Epithelial cell of umbilical artery (primary cell): ENCODE results near the gene MPZL2. TPM values are rescaled to one million over a fixed set of nuclear protein-coding genes. Genes with fewer than 3 reads are reported as not detected.

Experiments
- total RNA-seq: library from RNA; depleted of rRNA; stranded (reverse); fragments of >200 nt; gene quantifications from 2 replicates; pipeline ENCODE4 v1.2.3, GENCODE V29; 2014

Gene MPZL2
- 82.5 and 180 TPM in 2 replicates for total RNA-seq

GRCh38 chr11:118263695-118264568 lies at the start of gene MPZL2:
TSS of gene MPZL2 (minus strand) at chr11:118264297. CDS start at chr11:118264153, 144 bp downstream.

GRCh38 chr11:118304568-118305248 lies 40.6 kb upstream of the MPZL2 start, which contains the start of gene CD3E:
TSS of gene CD3E (plus strand) at chr11:118304730. CDS start at chr11:118304953, 223 bp downstream.

GRCh38 chr11:118251858-118252652 lies 12.0 kb downstream of the MPZL2 start, which contains the start of gene MPZL3:
TSS of gene MPZL3 (minus strand) at chr11:118252365. CDS start at chr11:118252294, 71 bp downstream.

GRCh38 chr11:118224511-118225188 lies 39.4 kb downstream of the MPZL2 start, which contains the start of gene JAML:
TSS of gene JAML (minus strand) at chr11:118225011. CDS start at chr11:118214866, 10,145 bp downstream.

Other genes with a start within 250 kb of the MPZL2 start
- not detected in 2 replicates for gene TMPRSS4, start 187.2 kb downstream of the MPZL2 start, total RNA-seq
- not detected in 2 replicates for gene SMIM35, start 177.3 kb downstream of the MPZL2 start, total RNA-seq
- gene SCN4B, start 111.5 kb downstream of the MPZL2 start, total RNA-seq, result under 0.01 and 0.15 TPM in 2 replicates
- gene SCN2B, start 87.7 kb downstream of the MPZL2 start, total RNA-seq, result not detected in 2 replicates
- gene JAML, start 39.3 kb downstream of the MPZL2 start, total RNA-seq, result 0.65 and 1.2 TPM in 2 replicates
- 14.6 and 20.1 TPM in 2 replicates for gene MPZL3, start 11.9 kb downstream of the MPZL2 start, total RNA-seq
- gene CD3E, start 40.4 kb upstream of the MPZL2 start, total RNA-seq, result not detected in 2 replicates
- gene CD3D, start 78.4 kb upstream of the MPZL2 start, total RNA-seq, result not detected in 2 replicates
- gene CD3G, start 80.0 kb upstream of the MPZL2 start, total RNA-seq, result not detected in 2 replicates
- gene UBE4A, start 95.3 kb upstream of the MPZL2 start, total RNA-seq, result 24.7 and 29.3 TPM in 2 replicates
- gene ATP5MG, start 137.3 kb upstream of the MPZL2 start, total RNA-seq, result 52.9 and 155 TPM in 2 replicates
- 14.9 and 40.0 TPM in 2 replicates for gene KMT2A, start 172.2 kb upstream of the MPZL2 start, total RNA-seq